CD4-positive, alpha-beta T cell treated with Interleukin-10 for 1 hour (primary cell): ENCODE data around the gene CACFD1.

Source experiments
- DNase-seq: peaks from one replicate; pipeline ENCODE4 v3.0.0-alpha.2; 2020

The CACFD1 gene

GRCh38 chr9:133519693-133520092 lies 59.9 kb downstream of the CACFD1 start:
- no peak for DNase-seq

DNA sequence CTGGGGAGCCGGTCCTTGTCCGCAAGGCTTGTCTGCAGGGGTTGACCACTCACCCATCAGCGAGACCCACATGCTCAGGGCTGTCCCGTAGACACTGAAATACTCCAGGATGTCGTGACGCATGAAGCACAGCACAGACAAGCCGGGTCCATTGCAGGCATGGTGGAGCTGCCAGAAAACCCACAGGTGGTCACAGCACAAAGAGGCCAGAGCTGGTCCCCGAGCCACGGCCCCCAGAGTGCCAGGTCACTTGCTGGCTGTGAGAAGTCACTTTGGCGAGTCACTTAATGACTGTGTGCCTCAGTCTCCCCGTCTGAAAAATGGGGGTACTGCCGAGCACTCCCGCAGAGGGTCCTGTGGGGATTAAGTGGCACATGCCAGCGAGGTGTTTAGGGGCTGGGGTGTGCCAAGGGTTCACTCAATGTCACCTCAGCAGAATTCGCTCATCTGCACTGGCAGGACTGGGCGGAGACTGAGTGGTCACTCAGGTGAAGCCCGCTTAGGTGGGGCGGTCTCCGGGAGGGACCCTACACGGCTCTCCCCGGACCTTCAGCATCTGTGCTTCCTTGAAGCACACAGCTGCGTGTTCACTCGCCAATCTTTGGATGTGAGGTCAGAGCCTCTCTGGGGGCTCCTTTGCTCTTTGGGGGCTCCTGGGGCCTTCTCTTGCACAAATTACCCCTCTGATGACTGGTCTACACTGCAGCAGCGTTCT lies 60.5 kb downstream of the CACFD1 start:
- no peak for DNase-seq
